Activated CD4-positive, alpha-beta T cell treated with anti-CD3 and anti-CD28 coated beads for 48 hours (primary cell): ENCODE data around the gene MT1B.

Experiments
- DNase-seq: peaks from one replicate; pipeline ENCODE4 v3.0.0-alpha.2; 2020

MT1B gene

GRCh38 chr16:56689171-56689570 lies 37.5 kb downstream of the MT1B start:
- DNase-seq: no peak

- DNase-seq: no peak
Observed at GRCh38 chr16:56690420-56691122, 38.9 kb downstream of the MT1B start.

- no peak for DNase-seq
Observed at GRCh38 chr16:56691885-56692284, 40.2 kb downstream of the MT1B start.

- DNase-seq: no peak
Observed at GRCh38 chr16:56695246-56695645, 43.6 kb downstream of the MT1B start.

DNA sequence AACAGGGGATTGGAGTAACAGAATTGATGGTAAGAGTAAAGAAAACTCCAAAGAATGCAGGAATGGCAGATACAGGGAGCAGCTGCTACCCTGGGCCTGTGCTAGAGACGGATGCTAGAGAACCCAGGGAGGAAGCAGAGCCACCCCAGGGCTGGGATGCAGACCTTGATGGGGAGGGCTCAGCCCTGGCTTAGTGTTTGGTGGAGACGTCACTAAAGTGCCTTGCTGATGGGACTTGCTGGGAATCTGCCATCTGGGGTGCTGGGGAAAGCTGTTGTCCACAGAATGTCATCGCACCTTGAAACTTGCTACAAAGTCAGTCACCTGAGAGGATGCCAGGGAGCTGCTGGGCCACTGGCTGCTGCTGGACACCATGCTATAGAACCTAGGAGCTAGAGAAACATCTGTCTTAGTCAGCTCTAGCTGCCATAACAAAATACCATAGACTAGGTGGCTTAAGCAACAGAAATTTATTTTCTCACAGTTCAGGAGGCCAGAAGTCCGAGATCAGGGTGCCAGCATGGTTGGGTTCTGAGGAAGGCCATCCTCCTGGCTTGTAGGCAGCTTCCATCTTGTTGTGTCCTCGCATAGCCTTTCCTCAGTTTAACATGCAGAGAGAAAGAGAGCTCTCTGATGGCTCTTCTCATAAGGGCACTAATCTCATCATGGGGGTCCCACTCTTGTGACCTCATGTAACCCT lies 45.9 kb downstream of the MT1B start:
- DNase-seq: no peak

DNA sequence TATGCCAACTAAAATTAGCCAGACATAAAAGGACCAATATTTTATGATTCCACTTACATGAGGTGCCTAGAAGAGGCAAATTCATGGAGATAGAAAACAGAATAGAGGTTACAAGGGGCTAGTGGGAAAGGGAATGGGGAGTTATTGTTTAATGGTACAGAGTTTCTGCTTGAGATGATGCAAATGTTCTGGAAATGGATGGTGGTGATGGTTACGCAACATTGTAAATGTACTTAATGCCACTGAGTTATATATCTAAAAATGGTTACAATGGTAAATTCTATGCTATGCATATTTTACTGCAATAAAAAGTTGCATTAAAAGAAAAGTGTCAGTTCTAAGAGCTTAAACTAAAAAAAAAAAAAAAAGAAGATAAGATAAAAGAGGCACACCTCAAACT lies 48.5 kb downstream of the MT1B start:
- no peak for DNase-seq

- DNase-seq: no peak
Observed at GRCh38 chr16:56700631-56701030, 48.9 kb downstream of the MT1B start.

DNA sequence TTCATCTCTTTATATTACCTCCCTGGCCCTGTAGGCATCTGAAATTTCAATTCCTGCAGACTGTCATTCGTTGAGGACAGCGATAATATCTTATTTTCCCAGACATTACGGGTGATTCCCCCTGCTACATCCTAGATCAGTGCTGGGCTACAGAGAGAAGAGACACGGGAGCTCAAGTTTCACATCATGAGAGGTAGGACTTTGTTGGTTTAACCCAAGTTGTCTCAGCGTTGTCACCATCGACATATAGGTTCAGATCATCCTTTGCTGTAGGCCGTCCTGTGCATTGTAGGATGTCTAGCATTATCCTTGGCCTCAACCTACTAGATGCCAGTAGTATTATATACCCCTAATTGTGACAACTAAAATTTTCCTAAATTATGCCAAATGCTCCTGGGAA lies 49.8 kb downstream of the MT1B start:
- DNase-seq: no peak
